GM12878 (cell line): ENCODE results near the gene PHOX2A. TPM values are rescaled to one million over a fixed set of nuclear protein-coding genes. Genes with fewer than 3 reads are reported as not detected.

Experiments used
- ATAC-seq: fragments of 200-7000 bp; cut with Tn5 transposase; 3 replicates; pipeline ENCODE4 v1.9.1; 2020; ENCODE audit warnings: mild to moderate bottlenecking, moderate library complexity
- BruUV-seq: library from RNA; stranded (reverse); fragments of 400-500 nt; replicated peaks from 2 replicates; lab custom pipeline; 2021; lab: Mats Ljungman, UMichigan
- CTCF ChIA-PET: fragments of 300-600 bp; sonication (Branson Sonifier 250); formaldehyde crosslinking; extraction: SDS; loops from one replicate; lab custom pipeline; 2021; ENCODE audit warnings: inconsistent platforms; lab: Yijun Ruan, JAX
- POLR2A ChIA-PET: fragments of 350-600 bp; formaldehyde crosslinking; extraction: SDS; loops from one replicate; lab custom pipeline; 2021; ENCODE audit warnings: inconsistent platforms; lab: Charles Lee
- RAD21 ChIA-PET: fragments of 300-600 bp; sonication (Branson Sonifier 250); formaldehyde crosslinking; loops from one replicate; lab custom pipeline; 2023; ENCODE audit warnings: antibody characterized with exemption; ENCODE audit not compliant: unreplicated experiment; lab: Charles Lee
- SMC1A ChIA-PET: fragments of 300-600 bp; sonication (Branson Sonifier 250); formaldehyde crosslinking; loops from one replicate; lab custom pipeline; 2023; ENCODE audit not compliant: unreplicated experiment, uncharacterized antibody; lab: Charles Lee
- DNase-seq: peaks from one replicate; pipeline ENCODE4 v3.0.0-alpha.2; 2011; ENCODE audit warnings: low read depth, low spot score
- FAIRE-seq: peaks from 3 replicates; lab custom pipeline; 2011; peaks lifted over from hg19 to GRCh38; lab: Jason Lieb, UNC
- H2AFZ ChIP-seq: 2 replicates; pipeline ENCODE4 v1.6.0; 2011; ENCODE audit warnings: low read depth, low read length, control low read depth; ENCODE audit not compliant: control insufficient read depth
- H3K27ac ChIP-seq: 2 replicates; pipeline ENCODE4 v1.5.1; 2011; ENCODE audit warnings: control low read depth; ENCODE audit not compliant: control insufficient read depth, insufficient read depth
- H3K27me3 ChIP-seq, 2 experiments: replicated peaks in 1 of 2; 2 replicates each; pipeline versions ENCODE4 v1.6.0 to v1.6.1; 2011; ENCODE audit warnings: low read length in 1 of 2; ENCODE audit not compliant: control insufficient read depth in 2 of 2, insufficient read depth in 2 of 2
- H3K36me3 ChIP-seq, 2 experiments: 2 replicates each; pipeline ENCODE4 v1.5.1; 2011; ENCODE audit warnings: low read length in 1 of 2; ENCODE audit not compliant: control insufficient read depth in 2 of 2, insufficient read depth in 2 of 2
- H3K4me1 ChIP-seq: 2 replicates; pipeline ENCODE4 v1.6.1; 2011; ENCODE audit warnings: mild to moderate bottlenecking, low read length, moderate library complexity, mixed read lengths; ENCODE audit not compliant: control insufficient read depth, insufficient read depth
- H3K4me2 ChIP-seq: 2 replicates; pipeline ENCODE4 v1.6.0; 2011; ENCODE audit warnings: control low read depth; ENCODE audit not compliant: control insufficient read depth, insufficient read depth
- H3K4me3 ChIP-seq: fragments of 200-600 bp; sonication (generic); 2 replicates; pipeline ENCODE4 v1.5.1; 2016
- H3K79me2 ChIP-seq: 2 replicates; pipeline ENCODE4 v1.6.0; 2011; ENCODE audit warnings: low read length; ENCODE audit not compliant: control insufficient read depth, insufficient read depth
- H3K9ac ChIP-seq: 2 replicates; pipeline ENCODE4 v1.8.0; 2011; ENCODE audit warnings: low read length, control low read depth, mixed read lengths; ENCODE audit not compliant: control insufficient read depth, insufficient read depth
- H3K9me3 ChIP-seq: replicated peaks from 3 replicates; pipeline ENCODE4 v1.5.1; 2011; ENCODE audit warnings: mild to moderate bottlenecking, low read length; ENCODE audit not compliant: control insufficient read depth, insufficient read depth
- H4K20me1 ChIP-seq: 2 replicates; pipeline ENCODE4 v1.6.0; 2011; ENCODE audit not compliant: control insufficient read depth, insufficient read depth
- BHLHE40 ChIP-seq, 2 experiments: fragments of 450-650 bp in 1 of 2; IDR thresholded peaks; 2 replicates each; pipeline ENCODE4 v1.6.1; 2011 to 2017; ENCODE audit warnings: low read depth in 2 of 2, borderline replicate concordance in 1 of 2, improper control_type of control experiment in 1 of 2, low read length in 1 of 2, mild to moderate bottlenecking in 1 of 2
- DPF2 ChIP-seq: fragments of 450-650 bp; IDR thresholded peaks from 2 replicates; pipeline ENCODE4 v1.6.1; 2017; ENCODE audit warnings: mild to moderate bottlenecking
- ETV6 ChIP-seq, 2 experiments: fragments of 450-650 bp in 1 of 2; IDR thresholded peaks in 1 of 2; conservative IDR thresholded peaks in 1 of 2; 2 replicates each; pipeline ENCODE4 v1.6.1; 2014; ENCODE audit warnings: antibody characterized with exemption in 1 of 2, borderline replicate concordance in 1 of 2, low read depth in 1 of 2, mild to moderate bottlenecking in 1 of 2, moderate library complexity in 1 of 2
- FOXK2 ChIP-seq: fragments of 450-650 bp; IDR thresholded peaks from 2 replicates; pipeline ENCODE4 v1.6.1; 2017; ENCODE audit warnings: mild to moderate bottlenecking, moderate library complexity
- IRF5 ChIP-seq: fragments of 450-650 bp; IDR thresholded peaks from 2 replicates; pipeline ENCODE4 v1.6.1; 2017; ENCODE audit warnings: borderline replicate concordance
- LARP7 ChIP-seq: fragments of 450-650 bp; IDR thresholded peaks from 2 replicates; pipeline ENCODE4 v1.6.1; 2017; ENCODE audit warnings: mild to moderate bottlenecking
- NKRF ChIP-seq: fragments of 450-650 bp; conservative IDR thresholded peaks from 2 replicates; pipeline ENCODE4 v1.6.1; 2017; ENCODE audit warnings: mild to moderate bottlenecking, moderate library complexity
- PAX5 ChIP-seq: IDR thresholded peaks from 2 replicates; pipeline ENCODE4 v1.6.1; 2011; ENCODE audit warnings: low read depth, low read length, borderline replicate concordance
- POU2F2 ChIP-seq: IDR thresholded peaks from 3 replicates; pipeline ENCODE4 v1.6.1; 2011; ENCODE audit warnings: low read depth, mild to moderate bottlenecking, low read length, borderline replicate concordance
- RCOR1 ChIP-seq: conservative IDR thresholded peaks from 2 replicates; pipeline ENCODE4 v1.6.1; 2012; ENCODE audit warnings: low read depth, low read length, improper control_type of control experiment
- RFX5 ChIP-seq: IDR thresholded peaks from 2 replicates; pipeline ENCODE4 v1.6.1; 2011; ENCODE audit warnings: low read depth, low read length, improper control_type of control experiment
- SMAD1 ChIP-seq: fragments of 450-650 bp; IDR thresholded peaks from 2 replicates; pipeline ENCODE4 v1.6.1; 2018; ENCODE audit warnings: mild to moderate bottlenecking, low read depth; ENCODE audit not compliant: partially characterized antibody
- SUZ12 ChIP-seq: fragments of 200-600 bp; sonication (generic); IDR thresholded peaks from one replicate; pipeline ENCODE4 v1.6.1; 2018; ENCODE audit warnings: antibody characterized with exemption, mild to moderate bottlenecking; ENCODE audit not compliant: unreplicated experiment
- TCF3 ChIP-seq: IDR thresholded peaks from 2 replicates; pipeline ENCODE4 v1.6.1; 2012; ENCODE audit warnings: low read depth, mild to moderate bottlenecking, low read length, borderline replicate concordance; ENCODE audit not compliant: insufficient read depth
- YBX1 ChIP-seq: fragments of 450-650 bp; IDR thresholded peaks from 2 replicates; pipeline ENCODE4 v1.6.1; 2016; ENCODE audit warnings: antibody characterized with exemption
- ZNF217 ChIP-seq: fragments of 450-650 bp; IDR thresholded peaks from 2 replicates; pipeline ENCODE4 v1.6.1; 2017; ENCODE audit warnings: antibody characterized with exemption, mild to moderate bottlenecking
- WGBS: methylation state at CpG from one replicate; pipeline ENCODE4 v1.1.6; 2016; ENCODE audit warnings: low lambda C conversion rate; ENCODE audit not compliant: insufficient replicate concordance, insufficient coverage; ENCODE audit errors: missing lambda C conversion rate; 5-methylcytosine and 5-hydroxymethylcytosine counted together
- in situ Hi-C: fragments of 300-500 bp; cut with MboI; formaldehyde crosslinking; loops from 9 replicates; pipeline ENCODE4 v1.14.3; 2018; ENCODE audit warnings: mixed read lengths
- intact Hi-C: fragments of 100-400 bp; cut with micrococcal nuclease; formaldehyde crosslinking; loops from one replicate; pipeline ENCODE4 v1.14.2; 2022; ENCODE audit not compliant: unreplicated experiment
- polyA plus RNA-seq, 11 experiments: library from polyadenylated mRNA; depleted of rRNA in 4 of 11; unstranded in 6 of 11; stranded (reverse) in 5 of 11; fragments of >200 nt; fragmentation: Nextera tagmentation in 4 of 11; fragmentation: Illumina TruSeq in 1 of 11; extraction: Ambion mirVana in 4 of 11; extraction: Trizol in 1 of 11; gene quantifications; 1 replicate in 1 of 11; 2 replicates in 10 of 11; pipeline versions ENCODE4 v1.2.1 to v1.2.3, GENCODE V29; 2011 to 2016; ENCODE audit warnings: inconsistent platforms in 2 of 11, missing spikeins in 2 of 11, low read depth in 1 of 11
- total RNA-seq, 4 experiments: library from RNA; depleted of rRNA in 3 of 4; stranded (reverse); fragments of >200 nt in 3 of 4; fragmentation: Illumina TruSeq in 1 of 4; extraction: Trizol in 1 of 4; gene quantifications; 2 replicates each; pipeline versions ENCODE4 v1.2.1 to v1.2.3, GENCODE V29; 2013 to 2021

PHOX2A gene
- total and polyA plus RNA-seq, 10 of the 15 experiments (the other 5 are each of a cell fraction or from before 2014, with no cell fraction given) = not detected

- TF ChIP-seq SMAD1 = no peak
- no peak for TF ChIP-seq FOXK2
- no peak for TF ChIP-seq PAX5
- TF ChIP-seq DPF2 = no peak
- no peak for TF ChIP-seq RCOR1
- no peak for TF ChIP-seq YBX1
- no peak for TF ChIP-seq ETV6 (conservative IDR thresholded peaks at IDR 0.05 in 1 of 2, IDR thresholded peaks at IDR 0.05 in 1 of 2; ENCODE audit: borderline replicate concordance in 1 of 2, low read depth in 1 of 2)
- no peaks in the 10 kb centered on the region for H4K20me1 ChIP-seq
- no peak for ATAC-seq
- H3K4me1 ChIP-seq = peaks cover 2% of the 10 kb centered on the region; the same call in 1 of the 2 replicates
- no peaks in the 10 kb centered on the region for H3K79me2 ChIP-seq
- POLR2A ChIA-PET = interaction anchor here (1.2 kb wide), 1 partner anchor 13 kb away, joined by 7 read pairs; no protein-coding TSS in a partner anchor
- no peaks in the 10 kb centered on the region for H3K27me3 ChIP-seq
- BruUV-seq = no TSS peak
- no peak overlapping the region for H3K9ac ChIP-seq
- H3K9me3 ChIP-seq = peaks cover 2% of the 10 kb centered on the region
- H3K27ac ChIP-seq = no peak overlapping the region
- H3K4me3 ChIP-seq = no peak overlapping the region
- no peak overlapping the region for H3K4me2 ChIP-seq
- intact Hi-C loops (no loop called here), in situ Hi-C loops (no loop called here)
- DNase-seq = no peak
- RAD21 ChIA-PET = no interaction called here
- no peak overlapping the region for H2AFZ ChIP-seq
- no peaks in the 10 kb centered on the region for H3K36me3 ChIP-seq
- 49% methylated on average over 4 of the region's 4 CpGs for WGBS
- CTCF ChIA-PET = interaction anchor here (1.3 kb wide), 1 partner anchor 58 kb away, joined by 4 read pairs; no protein-coding TSS in a partner anchor
- no peak for FAIRE-seq
- SMC1A ChIA-PET = interaction anchor here (0.9 kb wide), 1 partner anchor 26 kb away, joined by 4 read pairs; no protein-coding TSS in a partner anchor
Observed at GRCh38 chr11:72209101-72209500, 34.9 kb downstream of the PHOX2A start.

- Histone ChIP-seq H3K36me3 (no peaks in the 10 kb centered on the region), H3K4me2 (no peak overlapping the region), H3K4me3 (no peak overlapping the region), H3K4me1 (peaks cover 2% of the 10 kb centered on the region; the same call in 1 of the 2 replicates), H3K9ac (no peak overlapping the region), H3K9me3 (peaks cover 2% of the 10 kb centered on the region), H2AFZ (no peak overlapping the region), H4K20me1 (no peaks in the 10 kb centered on the region), H3K79me2 (no peaks in the 10 kb centered on the region), H3K27me3 (no peaks in the 10 kb centered on the region), H3K27ac (no peak overlapping the region)
- ChIA-PET POLR2A (interaction anchor here (1.2 kb wide), 1 partner anchor 14 kb away, joined by 7 read pairs; no protein-coding TSS in a partner anchor), CTCF (interaction anchor here (0.7 to 1.4 kb wide), 5 partner anchors 25 to 223 kb away, joined by 3 to 4 read pairs (median 3); no protein-coding TSS in a partner anchor), SMC1A (interaction anchor here (0.9 to 1.2 kb wide), 2 partner anchors 25 to 60 kb away, joined by 4 read pairs; no protein-coding TSS in a partner anchor), RAD21 (no interaction called here)
- DNase-seq = no peak
- WGBS = 31% methylated on average over 3 of the region's 3 CpGs
- no peak for ATAC-seq
- FAIRE-seq = no peak
- in situ Hi-C loops (no loop called here), intact Hi-C loops (no loop called here)
- no TSS peak for BruUV-seq
- TF ChIP-seq RFX5 (no peak), SUZ12 (no peak), BHLHE40 (IDR thresholded peaks at IDR 0.05; ENCODE audit: borderline replicate concordance in 1 of 2, low read depth in 2 of 2, low read length in 1 of 2) (no peak), POU2F2 (no peak), LARP7 (no peak), SMAD1 (no peak), ZNF217 (no peak), TCF3 (no peak), IRF5 (no peak), NKRF (no peak)
Observed at GRCh38 chr11:72208281-72208680, 35.7 kb downstream of the PHOX2A start.
